Gastroesophageal sphincter (tissue), 4 donors: Measurements from ENCODE around the gene PRDM1. TPM values are rescaled to one million over a fixed set of nuclear protein-coding genes. Genes with fewer than 3 reads are reported as not detected.

Experiments used
- ATAC-seq: fragments of 150-250 bp; one replicate; pipeline ENCODE4 v1.9.1; 2016; ENCODE audit warnings: mild to moderate bottlenecking, moderate library complexity
- H3K27ac ChIP-seq, 4 donors: fragments of 200-600 bp; sonication (generic) in 3 of 4; 1 replicate in 3 of 4; 2 replicates in 1 of 4; pipeline ENCODE4 v1.5.1; 2016 to 2019
- H3K27me3 ChIP-seq: fragments of 200-600 bp; sonication (generic); one replicate; pipeline ENCODE4 v1.5.1; 2019
- H3K36me3 ChIP-seq, 2 donors: fragments of 200-600 bp; sonication (generic); one replicate each; pipeline ENCODE4 v1.5.1; 2019; ENCODE audit warnings: control low read depth in 1 of 2
- H3K4me1 ChIP-seq, 3 donors: fragments of 200-600 bp; sonication (generic); 1 replicate in 2 of 3; 2 replicates in 1 of 3; pipeline ENCODE4 v1.5.1; 2016 to 2019; ENCODE audit warnings: control low read depth in 2 of 3
- H3K4me3 ChIP-seq, 2 donors: fragments of 200-600 bp; sonication (generic); one replicate each; pipeline ENCODE4 v1.5.1; 2019; ENCODE audit warnings: mild to moderate bottlenecking in 1 of 2, moderate library complexity in 1 of 2
- H3K9me3 ChIP-seq, 3 donors: fragments of 200-600 bp; sonication (generic); one replicate each; pipeline ENCODE4 v1.5.1; 2017 to 2019; ENCODE audit warnings: control low read depth in 2 of 3
- CTCF ChIP-seq, 4 experiments: fragments of 200-600 bp in 2 of 4; fragments of 450-650 bp in 2 of 4; sonication (generic) in 1 of 4; IDR thresholded peaks; one replicate each; pipeline ENCODE4 v1.5.1; 2017 to 2019; ENCODE audit warnings: antibody characterized with exemption in 4 of 4, mild to moderate bottlenecking in 2 of 4, moderate library complexity in 2 of 4
- EP300 ChIP-seq: sonication (generic); formaldehyde crosslinking; IDR thresholded peaks from one replicate; pipeline ENCODE4 v1.6.1; 2017; ENCODE audit warnings: antibody characterized with exemption, mild to moderate bottlenecking
- POLR2A ChIP-seq, 2 donors: fragments of 450-650 bp; IDR thresholded peaks; one replicate each; pipeline ENCODE4 v1.6.1; 2017; ENCODE audit warnings: antibody characterized with exemption in 2 of 2, mild to moderate bottlenecking in 2 of 2, moderate library complexity in 1 of 2
- POLR2AphosphoS5 ChIP-seq: sonication (generic); formaldehyde crosslinking; IDR thresholded peaks from one replicate; pipeline ENCODE4 v1.6.1; 2017; ENCODE audit warnings: antibody characterized with exemption
- WGBS, 2 donors: methylation state at CpG; one replicate each; pipeline ENCODE4 v1.1.5; 2018; ENCODE audit warnings: low coverage in 1 of 2; 5-methylcytosine and 5-hydroxymethylcytosine counted together
- total RNA-seq, 4 donors: library from RNA; depleted of rRNA; stranded (reverse); fragments of >200 nt; gene quantifications; one replicate each; pipeline ENCODE4 v1.1.0, GENCODE V29; 2016

Gene PRDM1
- total RNA-seq, 4 donors from 2014 or later = 1.8 to 4.0 (median 3.2) TPM

- H3K27ac ChIP-seq = peak overlapping the region in 2 of 4 donors; percentile 50 to 66
Observed at GRCh38 chr6:106084989-106085691, 996 bp upstream of the PRDM1 start.

DNA sequence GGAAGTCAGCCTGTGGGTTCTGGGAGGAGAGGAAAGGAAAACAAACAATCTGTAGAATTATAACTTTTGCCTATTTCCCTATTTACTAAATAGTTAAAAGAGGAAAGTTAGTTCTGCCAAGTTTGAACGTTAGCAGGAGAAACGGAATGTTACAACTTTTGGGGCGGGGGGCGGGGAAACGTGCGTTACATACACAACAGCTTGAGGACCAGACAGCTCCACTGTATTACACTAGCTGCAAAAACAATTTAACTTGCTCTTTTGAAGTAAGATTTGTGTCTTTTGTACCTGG, 498 bp upstream of the PRDM1 start:
- peaks cover 67% of the 10 kb centered on the region for H3K27me3 ChIP-seq
- H3K4me3 ChIP-seq = peak overlapping the region in 1 of 2 donors; percentile 49
- peak overlapping the region in 2 of 4 donors; percentile 50 to 66 for H3K27ac ChIP-seq
- H3K4me1 ChIP-seq = peaks cover 0 to 21% (median 0%) of the 10 kb centered on the region in 3 donors
- 2 to 9% methylated on average over 6 of the region's 6 CpGs for WGBS, 2 donors
- TF ChIP-seq EP300 (no peak), POLR2A (IDR thresholded peaks at IDR 0.05) (no peak), POLR2AphosphoS5 (no peak), CTCF (IDR thresholded peaks at IDR 0.05) (no peak)
- H3K36me3 ChIP-seq = no peaks in the 10 kb centered on the region
- no peak for ATAC-seq
- no peaks in the 10 kb centered on the region for H3K9me3 ChIP-seq

More at GRCh38 chr6:106084989-106085691, 996 bp upstream of the PRDM1 start:
- Histone ChIP-seq H3K27me3 (peaks cover 68% of the 10 kb centered on the region), H3K9me3 (no peaks in the 10 kb centered on the region), H3K36me3 (no peaks in the 10 kb centered on the region), H3K4me3 (peak overlapping the region in 1 of 2 donors; percentile 49), H3K4me1 (peaks cover 0 to 21% (median 0%) of the 10 kb centered on the region in 3 donors)
- WGBS, 2 donors = 42 to 51% methylated on average over 3 to 7 of the region's 7 CpGs
- TF ChIP-seq POLR2AphosphoS5 (no peak), POLR2A (IDR thresholded peaks at IDR 0.05) (no peak), EP300 (no peak), CTCF (IDR thresholded peaks at IDR 0.05) (no peak)
- no peak for ATAC-seq

GRCh38 chr6:106086814-106087175, 659 bp downstream of the PRDM1 start:
- Histone ChIP-seq H3K4me3 (peak overlapping the region in 1 of 2 donors; percentile 49), H3K36me3 (no peaks in the 10 kb centered on the region), H3K27me3 (peaks cover 66% of the 10 kb centered on the region), H3K27ac (peak overlapping the region in 1 of 4 donors; percentile 55), H3K9me3 (no peaks in the 10 kb centered on the region), H3K4me1 (peaks cover 0 to 21% (median 0%) of the 10 kb centered on the region in 3 donors)
- WGBS, 2 donors = 20 to 30% methylated on average over 3 of the region's 3 CpGs
- no peak for ATAC-seq
- TF ChIP-seq POLR2A (IDR thresholded peaks at IDR 0.05) = no peak
- no peak for TF ChIP-seq CTCF (IDR thresholded peaks at IDR 0.05)
- no peak for TF ChIP-seq EP300
- TF ChIP-seq POLR2AphosphoS5 = no peak

GRCh38 chr6:106087548-106088325, 1.6 kb downstream of the PRDM1 start:
- 34 to 61% methylated on average over 6 of the region's 13 CpGs for WGBS, 2 donors
- Histone ChIP-seq H3K27me3 (peaks cover 72% of the 10 kb centered on the region), H3K4me3 (peak overlapping the region in 1 of 2 donors; percentile 49), H3K9me3 (no peaks in the 10 kb centered on the region), H3K27ac (peak overlapping the region in 3 of 4 donors; percentile 7 to 52 (median 35)), H3K36me3 (no peaks in the 10 kb centered on the region), H3K4me1 (peaks cover 0 to 21% (median 0%) of the 10 kb centered on the region in 3 donors)
- no peak for ATAC-seq
- TF ChIP-seq EP300 (no peak), POLR2A (IDR thresholded peaks at IDR 0.05) (no peak), CTCF (IDR thresholded peaks at IDR 0.05) (no peak), POLR2AphosphoS5 (no peak)
